ENCODE measurements around the gene UBAP1L. TPM values are rescaled to one million over a fixed set of nuclear protein-coding genes. Genes with fewer than 3 reads are reported as not detected.

The UBAP1L gene
- polyA plus RNA-seq, 4 donors: 1.5 to 5.8 (median 4.5) TPM

DNA sequence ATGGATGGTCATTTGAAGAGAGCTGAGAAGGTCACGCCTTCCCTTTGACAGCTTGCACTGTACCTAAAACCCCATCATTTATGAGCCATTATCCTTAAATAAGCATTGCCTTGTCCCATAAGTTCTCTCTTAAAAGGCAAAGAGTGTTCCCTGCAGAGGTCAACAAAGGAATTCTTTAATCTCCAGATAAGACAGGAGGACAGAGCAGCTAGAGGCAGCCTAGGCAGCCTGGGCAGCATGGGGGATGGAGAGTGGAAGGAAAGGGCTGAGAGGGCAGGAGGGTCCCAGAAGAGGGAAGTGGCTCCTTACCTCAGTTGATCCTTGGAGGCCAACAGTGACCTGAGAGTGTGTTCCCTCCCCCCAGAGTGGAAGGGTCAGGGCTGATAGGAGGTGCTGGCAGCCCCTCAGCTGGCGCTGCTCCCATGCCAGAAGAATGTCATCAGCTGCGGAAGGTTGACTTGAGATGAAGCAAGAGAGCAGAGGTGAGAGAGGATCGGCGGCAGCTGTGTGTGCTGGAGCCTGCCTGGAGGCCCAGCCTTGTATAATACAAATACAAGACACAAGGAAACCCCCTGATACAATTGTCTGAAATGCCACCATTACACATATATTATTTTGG is 25.7 kb downstream of the UBAP1L start:
- Histone ChIP-seq H3K27me3 (ENCODE audit: control insufficient read depth in 3 of 3, insufficient read depth in 3 of 3, low read length in 3 of 3) (no peaks in the 10 kb centered on the region), H3K27ac (ENCODE audit: low read depth in 1 of 3, low read length in 2 of 3) (peak overlapping the region; percentile 83 to 91 (median 89)), H3K4me3 (ENCODE audit: low read depth in 1 of 3, low read length in 3 of 3) (no peak overlapping the region), H3K9me3 (ENCODE audit: control insufficient read depth in 2 of 2, insufficient read depth in 1 of 2, low read depth in 1 of 2, low read length in 1 of 2) (no peaks in the 10 kb centered on the region), H3K36me3 (ENCODE audit: control insufficient read depth in 3 of 3, insufficient read depth in 2 of 3, low read depth in 1 of 3, low read length in 3 of 3) (peaks cover 0 to 15% (median 0%) of the 10 kb centered on the region in 3 donors), H3K4me1 (ENCODE audit: control insufficient read depth in 3 of 3, insufficient read depth in 2 of 3, low read depth in 1 of 3, low read length in 2 of 3) (peaks cover 0 to 74% (median 22%) of the 10 kb centered on the region in 3 donors)
- FAIRE-seq (no peak), DNase-seq (peak; percentile 69 to 85)
- 29 to 55% (median 47%) methylated on average over 5 of the region's 5 CpGs for WGBS, 3 donors

DNA sequence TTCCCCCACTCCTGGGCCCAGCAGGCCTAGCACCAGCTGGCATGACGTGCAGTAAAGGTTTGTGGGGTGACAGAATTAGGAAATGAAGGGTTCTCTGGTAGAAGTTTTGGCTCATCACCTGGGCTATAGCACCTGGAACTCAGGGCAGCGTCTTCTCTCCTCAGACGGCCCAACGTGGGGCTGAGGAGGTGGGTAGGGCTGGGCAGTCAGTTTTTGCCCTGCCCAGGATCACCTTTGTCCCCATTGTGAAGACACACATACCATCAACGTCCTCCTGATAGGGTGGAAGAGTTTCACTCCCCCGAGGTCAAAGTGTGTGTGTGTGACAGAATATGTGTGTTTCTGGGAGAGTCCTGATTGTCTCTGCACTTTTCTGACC is 26.4 kb downstream of the UBAP1L start:
- Histone ChIP-seq H3K27me3 (ENCODE audit: control insufficient read depth in 3 of 3, insufficient read depth in 3 of 3, low read length in 3 of 3) (no peaks in the 10 kb centered on the region), H3K4me3 (ENCODE audit: low read depth in 1 of 3, low read length in 3 of 3) (no peak overlapping the region), H3K4me1 (ENCODE audit: control insufficient read depth in 3 of 3, insufficient read depth in 2 of 3, low read depth in 1 of 3, low read length in 2 of 3) (peaks cover 0 to 72% (median 21%) of the 10 kb centered on the region in 3 donors), H3K9me3 (ENCODE audit: control insufficient read depth in 2 of 2, insufficient read depth in 1 of 2, low read depth in 1 of 2, low read length in 1 of 2) (no peaks in the 10 kb centered on the region), H3K36me3 (ENCODE audit: control insufficient read depth in 3 of 3, insufficient read depth in 2 of 3, low read depth in 1 of 3, low read length in 3 of 3) (peaks cover 0 to 12% (median 0%) of the 10 kb centered on the region in 3 donors), H3K27ac (ENCODE audit: low read depth in 1 of 3, low read length in 2 of 3) (peak overlapping the region; percentile 83 to 96 (median 91))
- DNase-seq (peak; percentile 91 to 97), FAIRE-seq (no peak)
- WGBS, 3 donors: 13 to 45% (median 36%) methylated on average over 6 of the region's 6 CpGs

DNA sequence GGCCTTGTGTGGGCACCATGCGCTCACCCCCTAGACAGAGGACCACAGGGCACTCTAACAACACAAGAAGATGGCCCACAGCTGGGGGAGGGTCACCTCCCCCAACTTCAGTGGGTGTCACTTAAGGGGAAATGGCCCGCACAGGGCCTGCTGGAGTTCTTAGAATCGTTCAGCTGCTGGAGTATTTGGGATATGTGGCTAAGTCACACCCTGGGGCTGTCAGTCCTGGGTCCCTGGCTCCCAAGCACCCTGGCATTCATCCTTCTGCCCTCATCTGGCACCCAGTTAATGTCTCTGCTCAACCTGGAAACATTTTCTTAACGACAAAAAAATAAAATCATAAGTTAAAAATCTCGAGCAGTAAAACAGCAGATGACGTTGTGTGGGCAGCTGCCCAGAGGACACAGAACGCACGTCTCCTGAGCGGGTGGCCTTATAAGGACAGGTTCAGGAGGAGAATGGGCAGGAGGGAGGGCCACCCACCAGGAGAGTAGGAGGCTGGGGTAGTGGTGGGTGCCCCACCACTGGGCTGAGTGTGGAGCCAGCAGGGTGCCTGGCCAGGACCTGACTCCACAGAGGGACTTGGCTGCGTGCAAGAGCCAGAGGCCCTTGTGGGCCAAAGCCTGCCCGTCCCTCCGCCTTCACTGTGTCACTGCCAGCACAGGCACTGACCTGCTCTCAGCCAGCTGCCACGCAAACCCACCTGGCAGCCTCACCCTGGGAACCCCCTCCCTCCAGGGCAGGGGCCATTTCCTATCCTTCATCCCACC is 26.9 kb downstream of the UBAP1L start:
- 33 to 60% (median 47%) methylated on average over 13 of the region's 13 CpGs for WGBS, 3 donors
- FAIRE-seq (no peak), DNase-seq (peak; percentile 52 to 54)
- Histone ChIP-seq H3K4me1 (ENCODE audit: control insufficient read depth in 3 of 3, insufficient read depth in 2 of 3, low read depth in 1 of 3, low read length in 2 of 3) (peaks cover 0 to 71% (median 21%) of the 10 kb centered on the region in 3 donors), H3K36me3 (ENCODE audit: control insufficient read depth in 3 of 3, insufficient read depth in 2 of 3, low read depth in 1 of 3, low read length in 3 of 3) (peaks cover 0 to 8% (median 0%) of the 10 kb centered on the region in 3 donors), H3K4me3 (ENCODE audit: low read depth in 1 of 3, low read length in 3 of 3) (no peak overlapping the region), H3K27me3 (ENCODE audit: control insufficient read depth in 3 of 3, insufficient read depth in 3 of 3, low read length in 3 of 3) (no peaks in the 10 kb centered on the region), H3K27ac (ENCODE audit: low read depth in 1 of 3, low read length in 2 of 3) (peak overlapping the region; percentile 83 to 96 (median 91)), H3K9me3 (ENCODE audit: control insufficient read depth in 2 of 2, insufficient read depth in 1 of 2, low read depth in 1 of 2, low read length in 1 of 2) (no peaks in the 10 kb centered on the region)

DNA sequence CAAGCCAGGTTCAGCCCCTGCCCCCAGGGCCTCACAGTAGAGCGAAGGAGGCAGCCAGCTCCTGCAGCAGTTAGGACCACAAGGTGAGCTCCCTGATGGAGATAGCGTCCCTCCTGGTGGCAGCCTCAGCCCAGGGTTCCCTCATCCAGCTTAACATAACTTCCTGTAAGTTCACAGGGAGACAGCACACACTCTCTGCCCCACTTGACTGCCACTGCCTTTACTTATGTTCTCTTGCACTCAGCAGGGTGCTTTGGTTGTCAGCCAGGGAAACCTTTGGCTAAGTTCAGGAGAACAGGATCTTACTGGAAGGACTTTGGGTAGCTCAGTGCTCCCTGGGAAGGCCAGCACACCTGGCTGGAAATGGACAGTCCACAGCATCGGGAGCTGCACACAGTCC is 27.6 kb downstream of the UBAP1L start:
- no peaks in the 10 kb centered on the region for H3K9me3 ChIP-seq (ENCODE audit: control insufficient read depth in 2 of 2, insufficient read depth in 1 of 2, low read depth in 1 of 2, low read length in 1 of 2)
- H3K4me3 ChIP-seq (ENCODE audit: low read depth in 1 of 3, low read length in 3 of 3): no peak overlapping the region
- H3K36me3 ChIP-seq (ENCODE audit: control insufficient read depth in 3 of 3, insufficient read depth in 2 of 3, low read depth in 1 of 3, low read length in 3 of 3): peaks cover 0 to 4% (median 0%) of the 10 kb centered on the region in 3 donors
- peak; percentile 28 to 32 for DNase-seq
- peak overlapping the region; percentile 41 to 96 (median 91) for H3K27ac ChIP-seq (ENCODE audit: low read depth in 1 of 3, low read length in 2 of 3)
- FAIRE-seq: no peak
- H3K27me3 ChIP-seq (ENCODE audit: control insufficient read depth in 3 of 3, insufficient read depth in 3 of 3, low read length in 3 of 3): no peaks in the 10 kb centered on the region
- peaks cover 0 to 71% (median 21%) of the 10 kb centered on the region in 3 donors for H3K4me1 ChIP-seq (ENCODE audit: control insufficient read depth in 3 of 3, insufficient read depth in 2 of 3, low read depth in 1 of 3, low read length in 2 of 3)
- WGBS, 3 donors: 83 to 88% (median 83%) methylated on average over 3 of the region's 3 CpGs

DNA sequence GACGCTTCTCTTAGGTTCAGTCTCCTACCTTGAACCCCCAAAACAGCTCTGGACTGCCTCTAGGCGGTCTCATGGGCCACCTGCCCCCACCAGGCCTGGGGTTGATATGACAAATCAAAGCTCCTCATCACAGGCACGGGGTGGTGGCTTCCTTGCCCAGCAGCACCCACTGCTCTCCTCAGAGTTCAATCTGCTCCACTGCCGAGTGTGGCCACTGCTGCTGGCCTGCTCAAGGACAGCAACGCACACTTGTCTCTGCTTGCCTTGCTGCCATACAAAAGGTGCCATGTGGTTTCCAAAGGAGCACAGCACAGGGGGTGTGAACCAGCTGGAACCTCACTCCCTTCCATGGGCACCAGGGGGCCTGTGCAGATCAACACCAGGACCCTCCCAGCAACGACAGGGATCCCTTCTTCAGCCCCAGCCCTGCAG is 28.3 kb downstream of the UBAP1L start:
- Histone ChIP-seq H3K27ac (ENCODE audit: low read depth in 1 of 3, low read length in 2 of 3) (peak overlapping the region in 1 of 3 donors; percentile 91), H3K4me1 (ENCODE audit: control insufficient read depth in 3 of 3, insufficient read depth in 2 of 3, low read depth in 1 of 3, low read length in 2 of 3) (peaks cover 0 to 73% (median 21%) of the 10 kb centered on the region in 3 donors)

DNA sequence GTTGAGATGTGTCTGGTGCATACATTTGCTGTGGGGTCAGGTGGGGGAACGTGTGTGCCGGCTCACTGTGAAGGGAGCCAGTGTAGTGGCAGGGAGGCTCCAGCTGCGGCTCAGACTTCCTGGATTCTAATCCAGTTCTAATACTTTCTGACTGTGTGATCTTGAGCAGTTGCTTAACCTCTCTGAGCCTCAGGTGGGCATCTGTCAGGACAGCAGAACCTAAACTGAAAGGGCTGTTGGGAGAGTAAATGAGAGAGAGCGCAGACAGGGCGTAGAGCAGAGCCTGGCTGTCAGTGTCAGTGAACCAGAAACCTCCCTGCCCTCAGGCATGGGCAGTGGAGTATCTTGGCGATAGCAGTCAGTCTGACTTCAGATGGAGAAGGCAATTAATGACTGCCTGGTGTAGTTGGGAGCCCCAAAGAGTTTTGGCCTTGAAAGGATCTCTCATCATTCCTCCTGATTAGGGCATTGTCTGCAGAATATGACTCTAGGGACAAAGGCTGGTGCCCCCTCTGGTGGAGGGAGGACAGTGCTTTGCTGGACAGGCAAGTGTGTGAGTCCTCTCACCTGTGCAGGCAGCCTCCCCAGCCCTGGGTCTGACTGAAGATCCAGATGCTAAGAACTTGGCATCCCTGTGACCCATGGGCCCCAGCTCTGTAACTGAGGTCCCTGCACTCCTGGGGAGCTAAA is 28.9 kb downstream of the UBAP1L start:
- H3K4me1 ChIP-seq (ENCODE audit: control insufficient read depth in 3 of 3, insufficient read depth in 2 of 3, low read depth in 1 of 3, low read length in 2 of 3): peaks cover 0 to 74% (median 21%) of the 10 kb centered on the region in 3 donors
- FAIRE-seq (no peak), DNase-seq (peak; percentile 46 to 63)
- H3K4me3 ChIP-seq (ENCODE audit: low read depth in 1 of 3, low read length in 3 of 3): no peak overlapping the region
- H3K27me3 ChIP-seq (ENCODE audit: control insufficient read depth in 3 of 3, insufficient read depth in 3 of 3, low read length in 3 of 3): peaks cover 0 to 4% (median 0%) of the 10 kb centered on the region in 3 donors
- H3K27ac ChIP-seq (ENCODE audit: low read depth in 1 of 3, low read length in 2 of 3): no peak overlapping the region
- no peaks in the 10 kb centered on the region for H3K9me3 ChIP-seq (ENCODE audit: control insufficient read depth in 2 of 2, insufficient read depth in 1 of 2, low read depth in 1 of 2, low read length in 1 of 2)
- 85 to 91% (median 87%) methylated on average over 6 of the region's 6 CpGs for WGBS, 3 donors
- peaks cover 0 to 4% (median 0%) of the 10 kb centered on the region in 3 donors for H3K36me3 ChIP-seq (ENCODE audit: control insufficient read depth in 3 of 3, insufficient read depth in 2 of 3, low read depth in 1 of 3, low read length in 3 of 3)

More for the DNA sequence above, 28.3 kb downstream of the UBAP1L start:
- WGBS, 3 donors: 62 to 73% (median 71%) methylated on average over 6 of the region's 6 CpGs
- Histone ChIP-seq H3K27me3 (ENCODE audit: control insufficient read depth in 3 of 3, insufficient read depth in 3 of 3, low read length in 3 of 3) (peaks cover 0 to under 1% (median 0%) of the 10 kb centered on the region in 3 donors), H3K9me3 (ENCODE audit: control insufficient read depth in 2 of 2, insufficient read depth in 1 of 2, low read depth in 1 of 2, low read length in 1 of 2) (no peaks in the 10 kb centered on the region), H3K4me3 (ENCODE audit: low read depth in 1 of 3, low read length in 3 of 3) (no peak overlapping the region), H3K36me3 (ENCODE audit: control insufficient read depth in 3 of 3, insufficient read depth in 2 of 3, low read depth in 1 of 3, low read length in 3 of 3) (peaks cover 0 to 4% (median 0%) of the 10 kb centered on the region in 3 donors)
- no peak for FAIRE-seq
- DNase-seq: no peak

DNA sequence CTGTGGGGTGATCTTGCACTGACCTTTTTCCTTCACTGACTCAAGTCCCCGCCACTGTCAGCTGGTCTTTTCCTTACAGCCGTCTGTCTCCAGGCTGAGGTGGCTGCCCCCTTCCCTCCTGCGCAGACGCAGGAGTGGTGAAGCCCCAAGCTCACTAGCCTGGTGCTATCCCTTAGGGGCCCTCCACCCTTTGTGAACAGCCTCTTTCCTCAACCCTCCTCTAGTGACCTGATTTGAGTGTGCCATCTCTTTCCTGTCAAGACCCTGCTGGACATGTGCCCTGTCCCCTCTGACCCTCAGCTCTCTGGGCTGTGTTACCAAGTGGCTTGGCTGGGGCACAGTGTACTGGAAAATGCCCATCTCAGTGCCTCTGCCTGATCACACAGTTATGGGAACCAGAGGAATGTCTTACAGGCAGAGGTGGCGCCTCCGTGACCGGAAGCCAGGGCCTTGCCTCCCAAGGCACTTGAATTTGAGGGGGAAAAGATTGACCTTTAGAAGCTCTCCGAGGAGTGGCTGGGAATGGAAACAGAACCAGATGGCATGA is 29.7 kb downstream of the UBAP1L start:
- H3K36me3 ChIP-seq (ENCODE audit: control insufficient read depth in 3 of 3, insufficient read depth in 2 of 3, low read depth in 1 of 3, low read length in 3 of 3): peaks cover 0 to 1% (median 0%) of the 10 kb centered on the region in 3 donors
- 78 to 84% (median 79%) methylated on average over 8 of the region's 8 CpGs for WGBS, 3 donors
- no peak for DNase-seq
- no peaks in the 10 kb centered on the region for H3K9me3 ChIP-seq (ENCODE audit: control insufficient read depth in 2 of 2, insufficient read depth in 1 of 2, low read depth in 1 of 2, low read length in 1 of 2)
- H3K27ac ChIP-seq (ENCODE audit: low read depth in 1 of 3, low read length in 2 of 3): no peak overlapping the region
- H3K4me3 ChIP-seq (ENCODE audit: low read depth in 1 of 3, low read length in 3 of 3): no peak overlapping the region
- no peak for FAIRE-seq
- peaks cover 0 to 70% (median 21%) of the 10 kb centered on the region in 3 donors for H3K4me1 ChIP-seq (ENCODE audit: control insufficient read depth in 3 of 3, insufficient read depth in 2 of 3, low read depth in 1 of 3, low read length in 2 of 3)
- H3K27me3 ChIP-seq (ENCODE audit: control insufficient read depth in 3 of 3, insufficient read depth in 3 of 3, low read length in 3 of 3): peaks cover 0 to 4% (median 0%) of the 10 kb centered on the region in 3 donors

All from small intestine (tissue), 7 donors.